B cell (primary cell): Measurements from ENCODE around the gene CCDC83.

Experiments used
- CTCF ChIP-seq: fragments of 200-600 bp; IDR thresholded peaks from one replicate; pipeline ENCODE4 v1.8.0; 2022; ENCODE audit warnings: antibody characterized with exemption, mild to moderate bottlenecking
- EZH2 ChIP-seq: IDR thresholded peaks from 2 replicates; pipeline ENCODE4 v1.6.1; 2012; ENCODE audit warnings: borderline replicate concordance, low read depth, mild to moderate bottlenecking, moderate library complexity, low read length; ENCODE audit not compliant: insufficient read depth, poor library complexity, severe bottlenecking

DNA sequence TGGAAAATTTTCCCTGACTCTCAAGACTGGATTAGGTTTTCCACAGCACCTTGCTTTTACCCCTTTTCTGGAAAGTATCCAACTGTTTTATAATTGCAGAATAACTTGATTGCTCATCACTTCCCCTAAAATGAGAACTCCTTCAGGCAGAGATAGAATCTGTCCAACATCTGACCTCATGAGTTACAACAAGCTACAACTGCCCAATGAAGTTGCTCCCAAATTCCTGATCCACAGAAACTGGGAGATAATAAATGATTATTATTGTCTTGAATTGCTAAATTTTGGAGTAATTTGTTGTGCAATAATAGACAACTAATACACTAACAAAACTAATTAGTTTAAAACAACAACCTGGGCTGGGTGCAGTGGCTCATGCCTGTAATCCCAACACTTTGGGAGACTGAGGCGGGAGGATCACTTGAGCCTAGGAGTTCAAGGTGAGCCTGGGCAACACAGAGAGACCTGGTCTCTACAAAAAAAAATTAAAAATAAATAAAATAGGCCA lies 10.0 kb upstream of the CCDC83 start:
- no peak for TF ChIP-seq CTCF
- TF ChIP-seq EZH2 = no peak
